GM23248 (cell line): ENCODE measurements around the gene ADRB1. TPM values are rescaled to one million over a fixed set of nuclear protein-coding genes. Genes with fewer than 3 reads are reported as not detected.

Source experiments
- DNase-seq: peaks from one replicate; pipeline ENCODE4 v3.0.0-alpha.2; 2015
- H2AFZ ChIP-seq: fragments of 200-600 bp; sonication (generic); 2 replicates; pipeline ENCODE4 v1.6.1; 2016; ENCODE audit warnings: antibody characterized with exemption
- H3F3A ChIP-seq: fragments of 200-600 bp; sonication (generic); 2 replicates; pipeline ENCODE4 v1.6.1; 2016; ENCODE audit warnings: mild to moderate bottlenecking, antibody characterized with exemption, mixed run types; ENCODE audit not compliant: insufficient read depth
- H3K27ac ChIP-seq: fragments of 200-600 bp; sonication (generic); 2 replicates; pipeline ENCODE4 v1.5.1; 2016; ENCODE audit warnings: mild to moderate bottlenecking
- H3K27me3 ChIP-seq: fragments of 200-600 bp; sonication (generic); replicated peaks from 2 replicates; pipeline ENCODE4 v1.6.1; 2016; ENCODE audit warnings: mild to moderate bottlenecking; ENCODE audit not compliant: insufficient read depth
- H3K36me3 ChIP-seq: fragments of 200-600 bp; sonication (generic); 2 replicates; pipeline ENCODE4 v1.6.1; 2016; ENCODE audit warnings: low read depth, mild to moderate bottlenecking
- H3K4me1 ChIP-seq: fragments of 200-600 bp; sonication (generic); 2 replicates; pipeline ENCODE4 v1.6.1; 2016; ENCODE audit warnings: mild to moderate bottlenecking; ENCODE audit not compliant: insufficient read depth
- H3K4me2 ChIP-seq: fragments of 200-600 bp; sonication (generic); one replicate; pipeline ENCODE4 v1.6.1; 2016; ENCODE audit warnings: mild to moderate bottlenecking; ENCODE audit not compliant: unreplicated experiment
- H3K4me3 ChIP-seq: fragments of 200-600 bp; sonication (generic); 2 replicates; pipeline ENCODE4 v1.5.1; 2016; ENCODE audit warnings: mild to moderate bottlenecking
- H3K79me2 ChIP-seq: fragments of 200-600 bp; sonication (generic); 2 replicates; pipeline ENCODE4 v1.6.1; 2016; ENCODE audit warnings: mild to moderate bottlenecking; ENCODE audit not compliant: insufficient read depth
- H3K9ac ChIP-seq: fragments of 200-600 bp; sonication (generic); 2 replicates; pipeline ENCODE4 v1.6.1; 2016; ENCODE audit warnings: mild to moderate bottlenecking
- H3K9me2 ChIP-seq: fragments of 200-600 bp; sonication (generic); 2 replicates; pipeline ENCODE4 v1.6.1; 2016; ENCODE audit warnings: mixed run types, mild to moderate bottlenecking, moderate library complexity; ENCODE audit not compliant: insufficient read depth
- H3K9me3 ChIP-seq: fragments of 200-600 bp; sonication (generic); one replicate; pipeline ENCODE4 v1.6.1; 2017; ENCODE audit warnings: low read depth
- H4K20me1 ChIP-seq: fragments of 200-600 bp; sonication (generic); 2 replicates; pipeline ENCODE4 v1.6.0; 2016; ENCODE audit not compliant: insufficient read depth
- EZH2 ChIP-seq: fragments of 200-600 bp; sonication (generic); IDR thresholded peaks from 2 replicates; pipeline ENCODE4 v1.6.1; 2018; ENCODE audit warnings: antibody characterized with exemption, mild to moderate bottlenecking; ENCODE audit not compliant: insufficient read depth, poor library complexity, severe bottlenecking
- EZH2phosphoT487 ChIP-seq: fragments of 200-600 bp; sonication (generic); IDR thresholded peaks from 2 replicates; pipeline ENCODE4 v1.6.1; 2018; ENCODE audit warnings: antibody characterized with exemption, moderate library complexity, mild to moderate bottlenecking, low read depth; ENCODE audit not compliant: insufficient read depth
- WGBS, 2 experiments: methylation state at CpG; one replicate each; pipeline ENCODE4 v1.1.6; 2015 to 2017; ENCODE audit warnings: low lambda C conversion rate in 2 of 2, low coverage in 1 of 2; ENCODE audit errors: missing lambda C conversion rate in 2 of 2; 5-methylcytosine and 5-hydroxymethylcytosine counted together
- in situ Hi-C: fragments of 300-500 bp; cut with MboI; formaldehyde crosslinking; loops from 2 replicates; pipeline ENCODE4 v1.15.0; 2020
- polyA plus RNA-seq: library from polyadenylated mRNA; unstranded; fragments of >200 nt; fragmentation: Nextera tagmentation; extraction: Ambion mirVana; gene quantifications from 2 replicates; pipeline ENCODE4 v1.2.1, GENCODE V29; 2016
- total RNA-seq: library from RNA; depleted of rRNA; stranded (reverse); fragments of >200 nt; shearing (Covaris generic); gene quantifications from 2 replicates; pipeline ENCODE4 v1.2.3, GENCODE V29; 2014

Gene ADRB1
- total and polyA plus RNA-seq, 2 experiments from 2014 or later = not detected

GRCh38 chr10:114031073-114031972 lies 12.3 kb upstream of the ADRB1 start:
- TF ChIP-seq EZH2phosphoT487 (no peak), EZH2 (no peak)
- in situ Hi-C loops = no loop called here
- H3K9me3 ChIP-seq = no peaks in the 10 kb centered on the region
- DNase-seq = no peak
- no peak overlapping the region for H3K4me2 ChIP-seq
- no peak overlapping the region for H3K4me3 ChIP-seq
- peaks cover 12% of the 10 kb centered on the region; the same call in 1 of the 2 replicates for H3F3A ChIP-seq
- H3K9ac ChIP-seq = no peak overlapping the region
- no peak overlapping the region for H3K27ac ChIP-seq
- peaks cover 11% of the 10 kb centered on the region for H3K4me1 ChIP-seq
- peaks cover 14% of the 10 kb centered on the region; the same call in 1 of the 2 replicates for H3K27me3 ChIP-seq
- H2AFZ ChIP-seq = no peak overlapping the region
- whole genome bisulfite sequencing, 2 experiments = 84 to 91% methylated on average over 6 of the region's 6 CpGs
- H3K79me2 ChIP-seq = no peaks in the 10 kb centered on the region
- no peaks in the 10 kb centered on the region for H4K20me1 ChIP-seq
- H3K36me3 ChIP-seq = no peaks in the 10 kb centered on the region
- H3K9me2 ChIP-seq = no peaks in the 10 kb centered on the region

DNA sequence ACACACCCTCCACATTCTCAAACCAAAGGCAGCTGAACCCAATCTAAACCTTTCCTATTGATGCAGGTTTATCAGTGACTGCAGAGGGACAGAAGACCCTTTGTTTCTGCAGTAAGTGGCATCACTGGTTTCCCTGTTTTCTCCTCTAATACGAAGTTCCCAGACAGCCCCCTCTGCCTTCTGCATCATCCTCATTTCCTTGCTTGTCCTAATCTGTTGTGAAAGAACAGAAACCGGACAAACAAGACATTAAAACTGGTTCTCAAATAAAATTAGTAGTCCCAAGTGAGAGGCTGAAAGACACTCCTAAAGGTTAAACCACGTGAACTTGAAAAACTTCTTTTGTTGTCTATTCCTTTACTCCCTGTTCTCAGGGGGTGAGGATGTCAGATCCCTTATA lies 10.1 kb upstream of the ADRB1 start:
- Histone ChIP-seq H3K36me3 (no peaks in the 10 kb centered on the region), H3K4me3 (no peak overlapping the region), H3K4me2 (no peak overlapping the region), H3K9me3 (no peaks in the 10 kb centered on the region), H3F3A (no peaks in the 10 kb centered on the region), H3K9ac (no peak overlapping the region), H3K27me3 (peaks cover 22% of the 10 kb centered on the region; the same call in 1 of the 2 replicates), H2AFZ (no peak overlapping the region), H3K27ac (no peak overlapping the region), H3K9me2 (no peaks in the 10 kb centered on the region), H3K4me1 (no peaks in the 10 kb centered on the region), H4K20me1 (no peaks in the 10 kb centered on the region), H3K79me2 (no peaks in the 10 kb centered on the region)
- in situ Hi-C loops = no loop called here
- TF ChIP-seq EZH2 (no peak), EZH2phosphoT487 (no peak)
- DNase-seq = no peak
- WGBS, 2 experiments = 30 to 41% methylated on average over 3 of the region's 3 CpGs

DNA sequence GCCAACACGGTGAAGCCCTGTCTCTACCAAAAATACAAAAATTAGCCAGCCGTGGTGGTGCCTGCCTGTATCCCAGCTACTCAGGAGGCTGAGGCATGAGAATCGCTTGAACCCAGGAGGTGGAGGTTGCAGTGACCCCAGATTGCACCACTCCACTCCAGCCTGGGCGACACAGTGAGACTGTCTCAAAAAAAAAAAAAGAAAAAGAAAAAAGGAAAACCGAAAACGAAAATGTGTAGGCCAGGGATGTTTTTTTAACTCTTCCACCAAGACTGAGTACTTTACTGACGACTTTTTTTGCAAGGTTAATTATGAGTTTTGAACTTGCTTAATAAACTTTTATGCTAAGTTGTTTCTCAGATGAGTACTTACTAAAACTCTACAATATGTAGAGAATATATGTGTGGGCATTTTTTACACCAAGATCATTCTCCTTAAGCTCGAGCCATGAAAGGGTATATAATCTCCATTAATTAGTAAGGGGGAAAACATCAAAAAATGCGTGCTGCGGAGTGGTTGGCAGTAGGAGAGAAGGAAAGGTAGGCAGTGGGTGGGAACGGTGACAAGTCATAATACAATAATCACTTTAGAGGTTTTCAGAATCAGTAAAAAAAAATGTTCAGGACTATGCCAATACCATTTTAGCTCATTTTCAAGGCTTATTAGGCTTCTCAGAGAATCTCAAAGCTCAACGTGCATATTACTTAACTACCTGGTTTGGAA lies 8.6 kb upstream of the ADRB1 start:
- no peak overlapping the region for H3K27ac ChIP-seq
- H3K4me1 ChIP-seq = no peaks in the 10 kb centered on the region
- peaks cover 32% of the 10 kb centered on the region for H3K27me3 ChIP-seq
- in situ Hi-C loops = no loop called here
- H2AFZ ChIP-seq = no peak overlapping the region
- H3K79me2 ChIP-seq = no peaks in the 10 kb centered on the region
- H3K4me3 ChIP-seq = no peak overlapping the region
- H4K20me1 ChIP-seq = no peaks in the 10 kb centered on the region
- H3F3A ChIP-seq = no peaks in the 10 kb centered on the region
- WGBS, 2 experiments = 64% methylated on average over 12 of the region's 12 CpGs
- H3K9me2 ChIP-seq = no peaks in the 10 kb centered on the region
- no peak overlapping the region for H3K9ac ChIP-seq
- no peaks in the 10 kb centered on the region for H3K36me3 ChIP-seq
- H3K4me2 ChIP-seq = no peak overlapping the region
- DNase-seq = no peak
- TF ChIP-seq EZH2 (no peak), EZH2phosphoT487 (no peak)
- no peaks in the 10 kb centered on the region for H3K9me3 ChIP-seq

DNA sequence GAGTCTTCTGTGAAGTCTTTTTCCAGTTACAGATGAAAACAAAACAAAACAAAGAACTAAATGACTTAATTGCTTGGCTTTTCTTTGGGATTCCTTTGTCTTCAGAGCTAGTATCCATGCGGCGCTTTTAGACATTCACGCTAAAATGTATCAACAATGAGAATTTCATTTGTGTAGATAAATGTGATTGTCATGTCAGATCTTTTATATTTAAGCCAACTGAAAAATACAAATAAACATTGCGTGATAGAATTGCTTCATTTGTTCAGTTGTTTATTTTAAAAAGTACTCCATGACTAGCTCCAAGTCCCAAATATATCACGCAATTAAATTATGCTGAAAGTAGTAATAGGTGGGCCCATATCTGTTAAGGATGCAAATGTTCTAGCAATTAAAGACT lies 7.9 kb upstream of the ADRB1 start:
- no peak for TF ChIP-seq EZH2
- TF ChIP-seq EZH2phosphoT487 = no peak
- Histone ChIP-seq H3F3A (no peaks in the 10 kb centered on the region), H3K9me2 (no peaks in the 10 kb centered on the region), H3K9me3 (no peaks in the 10 kb centered on the region), H2AFZ (no peak overlapping the region), H3K27ac (no peak overlapping the region), H3K27me3 (peaks cover 39% of the 10 kb centered on the region), H3K4me2 (no peak overlapping the region), H3K4me1 (no peaks in the 10 kb centered on the region), H3K9ac (no peak overlapping the region), H3K79me2 (no peaks in the 10 kb centered on the region), H3K4me3 (no peak overlapping the region), H4K20me1 (no peaks in the 10 kb centered on the region), H3K36me3 (no peaks in the 10 kb centered on the region)
- DNase-seq = no peak
- WGBS, 2 experiments = 55 to 60% methylated on average over 5 of the region's 5 CpGs
- in situ Hi-C loops = no loop called here
